Heart left ventricle (tissue), 13 donors: ENCODE measurements around the gene RIN3.

Source experiments
- CTCF ChIP-seq, 12 donors: fragments of 200-600 bp; sonication (generic) in 4 of 12; IDR thresholded peaks; one replicate each; pipeline versions ENCODE4 v1.5.0 to v1.8.0; 2018 to 2022; ENCODE audit warnings: antibody characterized with exemption in 12 of 12, mild to moderate bottlenecking in 5 of 12
- POLR2A ChIP-seq, 2 donors: fragments of 450-650 bp; IDR thresholded peaks; one replicate each; pipeline ENCODE4 v1.6.1; 2017; ENCODE audit warnings: antibody characterized with exemption in 2 of 2, mild to moderate bottlenecking in 2 of 2, moderate library complexity in 2 of 2
- donor health status: ischemic (EF 13 %, LVEDD 7.1; RV severe dilation, severe dysfunction).
- donor health status: DM: no; HTN: yes; CAD: no.
- donor health status: DM: no; HTN: no; CAD: no.
- donor health status: ischemic (EF 25% LVEDD 6.9; RV normal size, moderate dysfunction).
- donor health status: ischemic (EF 25% LVEDD 5.7; RV mildly dilated, moderate dysfunction).
- donor health status: ischemic (EF 35%, LVEDD 5.7; RV mildly dilated, moderate dysfunction).
- donor health status: nonischemic (EF 11% LVEDD 7.7; RV severe dilation, severe dysfunction).
- donor health status: DM: yes; HTN: yes; CAD: no.
- donor health status: PGD.
- donor health status: ischemic (EF 29% LVEDD 5.4; RV normal size, mild dysfunction).
- donor health status: nonischemic (EF 23%, LVEDD 6.1; RV moderate dilation, normal function).

GRCh38 chr14:92630367-92630766, 116.8 kb downstream of the RIN3 start:
- TF ChIP-seq CTCF (IDR thresholded peaks at IDR 0.05) = no peak
- TF ChIP-seq POLR2A (IDR thresholded peaks at IDR 0.05) = no peak
